Mucosa of gallbladder (tissue), 1 donor: ENCODE data around the gene NXPH4. TPM values are rescaled to one million over a fixed set of nuclear protein-coding genes. Genes with fewer than 3 reads are reported as not detected.
A peak's percentile ranks its signal among the peaks of the same experiment; 100 is the strongest.

Experiments
- DNase-seq: peaks from one replicate; pipeline ENCODE4 v3.0.0-alpha.2; 2020; ENCODE audit warnings: low spot score
- total RNA-seq: library from RNA; stranded (reverse); gene quantifications from one replicate; pipeline ENCODE4 v1.2.1, GENCODE V29; 2021
- donor health status: DM: no; HTN: no; CAD: no.

Gene NXPH4
- total RNA-seq, 1 donor from 2014 or later, result 0.83 TPM

DNA sequence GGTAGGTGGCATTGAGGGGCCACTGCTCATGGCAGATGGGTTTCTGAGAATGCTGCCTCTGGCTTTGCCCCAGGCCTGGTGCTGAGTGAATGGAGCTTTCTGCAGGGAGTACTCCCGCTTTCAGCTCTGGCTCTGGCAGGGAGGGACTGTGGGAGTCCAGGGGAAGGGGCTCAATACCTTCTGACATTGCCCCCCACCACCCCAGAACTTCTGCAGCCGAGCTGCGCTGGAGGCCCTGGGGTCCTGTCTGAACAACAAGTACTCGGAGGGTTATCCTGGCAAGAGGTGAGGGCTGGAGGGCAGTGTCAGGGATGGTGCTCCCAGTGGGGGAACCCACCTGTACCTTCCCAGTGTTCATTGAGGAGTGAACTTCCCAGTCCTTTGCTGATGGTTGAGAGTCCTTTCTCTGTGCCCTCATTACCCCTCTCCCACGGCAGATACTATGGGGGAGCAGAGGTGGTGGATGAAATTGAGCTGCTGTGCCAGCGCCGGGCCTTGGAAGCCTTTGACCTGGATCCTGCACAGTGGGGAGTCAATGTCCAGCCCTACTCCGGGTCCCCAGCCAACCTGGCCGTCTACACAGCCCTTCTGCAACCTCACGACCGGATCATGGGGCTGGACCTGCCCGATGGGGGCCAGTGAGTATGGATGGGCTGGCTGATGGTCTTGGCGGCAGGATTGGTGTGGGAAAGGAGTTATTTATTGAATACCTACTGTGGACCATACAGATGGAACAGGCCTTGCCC, 14.9 kb downstream of the NXPH4 start:
- no peak for DNase-seq

DNA sequence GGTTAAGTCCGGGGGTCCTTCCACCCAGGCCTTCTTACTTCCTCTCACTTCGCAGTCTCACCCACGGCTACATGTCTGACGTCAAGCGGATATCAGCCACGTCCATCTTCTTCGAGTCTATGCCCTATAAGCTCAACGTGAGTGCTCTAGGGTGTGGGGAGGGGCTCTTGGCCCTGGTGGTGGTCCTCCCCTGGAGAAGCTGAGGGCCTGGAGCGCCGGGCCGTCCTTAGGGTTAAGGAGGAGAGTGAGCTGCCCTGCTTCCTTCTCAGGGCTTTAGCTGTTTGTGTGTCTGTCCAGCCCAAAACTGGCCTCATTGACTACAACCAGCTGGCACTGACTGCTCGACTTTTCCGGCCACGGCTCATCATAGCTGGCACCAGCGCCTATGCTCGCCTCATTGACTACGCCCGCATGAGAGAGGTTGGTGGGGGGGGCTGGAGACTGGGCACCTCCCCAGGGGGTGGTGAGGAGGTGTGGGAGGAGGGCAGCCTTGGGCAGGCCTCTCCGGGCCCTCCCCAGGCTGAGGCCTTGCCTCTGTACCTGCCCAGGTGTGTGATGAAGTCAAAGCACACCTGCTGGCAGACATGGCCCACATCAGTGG, 15.7 kb downstream of the NXPH4 start:
- no peak for DNase-seq

DNA sequence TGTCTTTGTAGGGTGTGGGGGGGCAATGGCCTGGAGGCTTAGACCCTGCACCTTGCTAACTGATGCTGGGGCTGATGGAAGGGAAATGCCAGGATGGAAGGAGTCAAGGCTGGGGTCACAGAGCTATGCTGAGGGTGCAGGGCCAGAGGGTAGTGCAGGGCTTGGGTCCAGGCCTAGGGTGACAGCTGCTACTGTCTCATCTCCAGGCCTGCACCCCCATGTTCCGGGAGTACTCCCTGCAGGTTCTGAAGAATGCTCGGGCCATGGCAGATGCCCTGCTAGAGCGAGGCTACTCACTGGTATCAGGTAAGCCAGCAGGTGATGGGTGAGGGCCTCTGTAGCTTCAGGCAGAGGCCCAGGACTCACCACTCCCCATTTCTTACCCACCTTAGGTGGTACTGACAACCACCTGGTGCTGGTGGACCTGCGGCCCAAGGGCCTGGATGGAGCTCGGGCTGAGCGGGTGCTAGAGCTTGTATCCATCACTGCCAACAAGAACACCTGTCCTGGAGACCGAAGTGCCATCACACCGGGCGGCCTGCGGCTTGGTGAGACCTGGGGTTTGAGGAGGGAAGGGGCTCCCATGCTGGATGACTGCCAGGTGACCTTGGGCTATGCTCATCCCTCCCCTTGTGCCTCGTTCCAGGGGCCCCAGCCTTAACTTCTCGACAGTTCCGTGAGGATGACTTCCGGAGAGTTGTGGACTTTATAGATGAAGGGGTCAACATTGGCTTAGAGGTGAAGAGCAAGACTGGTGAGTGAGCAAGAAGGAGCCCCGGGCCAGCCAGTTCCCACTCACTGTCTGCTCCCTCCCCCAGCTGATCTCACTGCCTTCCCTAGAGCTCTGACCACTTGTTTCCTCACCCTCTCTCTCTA, 17.0 kb downstream of the NXPH4 start:
- no peak for DNase-seq

DNA sequence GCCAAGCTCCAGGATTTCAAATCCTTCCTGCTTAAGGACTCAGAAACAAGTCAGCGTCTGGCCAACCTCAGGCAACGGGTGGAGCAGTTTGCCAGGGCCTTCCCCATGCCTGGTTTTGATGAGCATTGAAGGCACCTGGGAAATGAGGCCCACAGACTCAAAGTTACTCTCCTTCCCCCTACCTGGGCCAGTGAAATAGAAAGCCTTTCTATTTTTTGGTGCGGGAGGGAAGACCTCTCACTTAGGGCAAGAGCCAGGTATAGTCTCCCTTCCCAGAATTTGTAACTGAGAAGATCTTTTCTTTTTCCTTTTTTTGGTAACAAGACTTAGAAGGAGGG, 17.6 kb downstream of the NXPH4 start:
- DNase-seq, result no peak

DNA sequence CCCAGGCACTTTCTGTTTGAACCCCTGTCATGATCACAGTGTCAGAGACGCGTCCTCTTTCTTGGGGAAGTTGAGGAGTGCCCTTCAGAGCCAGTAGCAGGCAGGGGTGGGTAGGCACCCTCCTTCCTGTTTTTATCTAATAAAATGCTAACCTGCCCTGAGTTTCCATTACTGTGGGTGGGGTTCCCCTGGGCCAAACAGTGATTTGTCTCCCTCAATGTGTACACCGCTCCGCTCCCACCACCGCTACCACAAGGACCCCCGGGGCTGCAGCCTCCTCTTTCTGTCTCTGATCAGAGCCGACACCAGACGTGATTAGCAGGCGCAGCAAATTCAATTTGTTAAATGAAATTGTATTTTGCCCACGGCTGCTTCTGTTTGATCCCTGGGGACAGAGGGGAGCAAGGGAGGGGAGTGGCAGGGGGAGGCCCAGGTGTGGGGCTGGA, 18.0 kb downstream of the NXPH4 start:
- DNase-seq, result no peak

DNA sequence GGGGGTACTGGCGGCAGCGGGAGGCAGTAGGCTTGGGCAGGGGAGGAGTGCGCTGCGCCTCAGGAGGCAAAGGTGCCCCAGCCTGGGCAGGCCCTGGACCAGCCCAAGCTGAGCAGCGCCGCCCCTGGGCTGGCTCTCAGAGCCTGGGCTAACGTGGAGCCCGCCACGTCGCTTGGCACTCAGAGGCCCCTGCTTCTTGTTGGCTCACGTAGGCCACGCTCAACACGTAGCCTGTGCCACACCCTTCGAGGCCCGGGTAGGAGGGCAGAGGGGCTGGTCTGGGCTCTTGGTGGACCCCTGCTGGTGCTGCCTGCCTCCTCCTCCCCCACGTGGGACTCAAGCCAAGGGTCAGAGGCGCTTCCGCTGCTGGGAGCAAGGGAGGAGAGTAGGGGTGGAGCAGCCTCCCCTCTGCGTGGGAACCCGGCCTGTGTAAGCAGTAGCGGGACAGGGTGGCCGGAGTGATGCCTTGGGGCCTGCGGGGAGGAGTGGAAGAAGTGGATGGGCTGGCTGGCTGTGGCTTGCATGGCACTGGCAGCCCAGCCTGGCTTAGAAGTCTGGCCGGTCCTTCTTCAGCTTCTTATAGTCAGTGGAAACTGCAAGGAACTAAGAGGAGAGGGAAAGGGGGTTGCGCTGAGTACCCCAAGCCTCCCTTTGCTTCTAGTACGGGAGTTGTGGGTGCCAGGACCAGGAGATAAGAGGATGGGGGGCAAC, 18.6 kb downstream of the NXPH4 start:
- peak; percentile 53 for DNase-seq

DNA sequence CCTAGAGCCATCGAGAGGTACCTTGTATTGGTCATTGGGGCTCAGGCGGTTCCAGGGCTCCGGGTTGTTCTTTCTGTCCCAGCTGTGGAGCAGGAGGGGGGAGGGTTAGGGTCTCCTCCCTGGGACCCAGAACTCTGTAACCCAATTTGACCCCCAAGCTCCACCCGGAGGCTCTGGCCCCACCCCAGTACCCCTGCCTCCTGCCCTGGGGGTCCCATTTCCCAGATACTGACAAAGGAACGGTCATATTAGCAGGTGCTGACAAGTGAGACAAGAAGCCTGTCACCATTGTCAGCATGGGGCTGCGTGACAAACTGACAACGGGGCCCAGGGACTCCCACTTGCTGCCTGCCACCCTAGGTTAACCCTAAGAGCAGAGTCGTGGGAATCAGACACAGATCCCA, 19.1 kb downstream of the NXPH4 start:
- DNase-seq, result no peak

DNA sequence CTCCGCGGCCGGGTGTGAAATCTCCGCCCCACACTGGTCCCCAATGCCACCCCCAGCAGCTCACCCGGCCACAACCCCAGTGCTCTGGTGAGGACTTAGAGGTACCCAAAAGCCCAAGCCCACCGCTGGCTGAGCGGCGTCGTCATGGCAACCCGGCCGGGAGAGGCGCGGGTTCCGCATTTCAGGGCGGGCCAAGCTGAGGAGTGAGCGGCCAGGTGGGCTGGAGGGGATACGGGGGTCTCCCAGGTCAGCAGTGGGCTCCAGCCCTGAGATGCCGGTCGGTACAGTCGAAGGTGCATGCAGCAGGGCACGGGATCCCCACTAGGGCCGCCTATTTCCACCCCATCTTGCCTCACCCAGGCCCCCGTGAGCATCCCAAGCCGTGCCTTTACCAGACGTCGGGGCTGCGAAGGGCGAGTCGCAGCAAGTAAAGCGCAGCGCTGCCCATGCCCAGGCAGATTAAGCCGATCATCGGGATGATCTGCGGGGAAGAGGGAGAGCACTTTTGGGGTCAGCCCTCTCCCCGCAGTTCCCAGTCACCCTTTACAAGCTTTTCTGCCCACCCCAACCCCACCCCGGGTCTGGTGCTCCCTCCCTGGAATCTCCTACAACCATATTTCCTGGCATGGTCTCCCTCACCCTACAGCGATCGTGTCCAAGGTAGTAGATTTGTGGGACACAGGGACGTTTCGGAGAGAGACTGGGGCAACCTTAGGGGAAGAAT, 19.8 kb downstream of the NXPH4 start:
- DNase-seq, result no peak

DNA sequence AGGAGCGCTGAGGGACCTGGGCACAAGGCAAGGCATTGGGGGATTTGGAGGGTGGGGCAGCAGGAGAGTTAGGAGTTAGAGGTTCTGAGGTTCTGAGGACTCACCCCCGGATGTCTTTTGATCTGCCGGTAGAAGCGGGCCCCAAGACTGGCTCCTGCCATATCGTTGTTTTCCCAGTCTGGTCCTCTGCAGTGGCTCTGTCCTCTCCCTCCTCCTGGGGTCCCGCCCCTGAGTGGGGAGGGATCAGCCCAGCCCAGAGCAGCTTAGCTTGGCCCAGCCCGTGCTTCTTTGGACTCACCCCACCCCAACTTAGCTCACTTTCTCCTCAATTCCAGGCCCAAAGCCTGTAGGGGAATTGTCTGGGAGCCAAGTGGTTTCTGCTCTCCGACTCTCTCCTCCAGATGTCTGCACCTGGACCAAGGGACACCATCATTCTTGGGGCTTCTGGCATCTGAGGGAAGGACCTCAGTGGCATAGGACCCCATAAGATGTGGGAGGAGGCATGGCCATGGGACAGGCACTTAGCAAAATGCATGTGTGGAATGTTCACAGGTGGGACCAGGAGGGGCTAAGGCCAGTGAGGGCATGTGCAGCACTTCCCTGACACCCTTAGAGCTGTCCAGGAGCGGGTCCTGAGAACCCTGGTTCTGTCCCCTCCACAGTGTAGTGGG, 20.5 kb downstream of the NXPH4 start:
- no peak for DNase-seq

DNA sequence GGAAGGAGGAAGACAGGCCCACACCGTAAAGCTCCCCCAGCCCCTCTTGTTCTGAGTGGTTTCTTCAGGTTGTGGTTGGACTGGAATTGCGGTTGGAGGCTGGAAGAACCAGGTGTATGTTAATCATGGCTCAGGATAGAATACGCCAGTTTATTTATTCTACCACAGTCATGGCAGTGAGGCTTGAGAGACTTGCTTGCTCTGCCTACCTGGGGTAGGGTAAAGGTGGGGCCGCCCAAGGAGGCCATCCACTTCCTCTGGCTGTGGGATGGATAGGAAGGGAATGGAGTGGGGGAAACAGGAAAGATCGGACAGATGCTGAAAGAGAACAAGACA, 21.0 kb downstream of the NXPH4 start:
- DNase-seq, result no peak

DNA sequence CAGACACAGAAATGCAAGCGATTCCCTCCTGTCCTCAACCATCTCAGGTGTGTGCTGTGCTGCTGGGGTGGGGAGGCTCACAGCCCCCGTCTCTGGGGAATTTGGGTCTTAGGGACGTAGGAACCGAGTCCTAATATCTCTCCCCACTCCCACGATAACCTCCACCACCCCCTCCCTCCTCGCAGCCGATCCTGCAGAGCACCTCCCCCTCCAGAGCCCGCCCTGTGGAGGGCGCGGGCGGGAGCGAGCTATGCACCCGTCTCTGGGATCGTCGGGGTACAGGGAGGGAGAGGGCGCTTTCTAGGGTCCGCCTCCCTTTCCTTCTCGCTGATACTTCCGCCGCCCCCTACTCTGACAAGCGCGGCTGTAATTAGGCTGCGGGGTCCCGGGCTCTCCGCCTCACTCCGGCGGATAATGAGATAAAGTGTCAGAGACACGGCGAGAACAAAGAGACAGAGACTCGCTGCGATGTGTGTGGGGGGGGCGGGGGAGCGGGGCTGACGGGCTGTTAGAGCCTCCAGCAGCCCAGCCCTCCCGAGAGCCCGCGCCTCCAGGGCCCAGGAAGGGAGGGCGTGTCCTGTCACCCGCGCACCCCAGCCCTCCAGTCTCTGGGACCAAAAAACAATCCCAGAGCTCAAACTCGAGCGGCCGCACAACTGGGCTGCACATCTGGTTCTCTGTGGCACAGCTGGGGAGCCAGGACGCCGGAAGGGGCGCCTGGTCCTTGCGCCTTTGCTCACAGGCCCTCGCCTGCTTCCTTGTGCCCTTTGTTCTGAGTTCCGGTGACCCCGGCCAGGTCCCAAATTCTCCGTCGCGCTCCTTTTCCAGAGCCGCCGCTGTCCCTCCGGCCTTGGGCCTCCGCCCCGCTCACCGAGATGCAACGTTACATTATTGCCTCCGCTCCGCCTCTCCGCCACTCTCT, 21.6 kb downstream of the NXPH4 start:
- no peak for DNase-seq

DNA sequence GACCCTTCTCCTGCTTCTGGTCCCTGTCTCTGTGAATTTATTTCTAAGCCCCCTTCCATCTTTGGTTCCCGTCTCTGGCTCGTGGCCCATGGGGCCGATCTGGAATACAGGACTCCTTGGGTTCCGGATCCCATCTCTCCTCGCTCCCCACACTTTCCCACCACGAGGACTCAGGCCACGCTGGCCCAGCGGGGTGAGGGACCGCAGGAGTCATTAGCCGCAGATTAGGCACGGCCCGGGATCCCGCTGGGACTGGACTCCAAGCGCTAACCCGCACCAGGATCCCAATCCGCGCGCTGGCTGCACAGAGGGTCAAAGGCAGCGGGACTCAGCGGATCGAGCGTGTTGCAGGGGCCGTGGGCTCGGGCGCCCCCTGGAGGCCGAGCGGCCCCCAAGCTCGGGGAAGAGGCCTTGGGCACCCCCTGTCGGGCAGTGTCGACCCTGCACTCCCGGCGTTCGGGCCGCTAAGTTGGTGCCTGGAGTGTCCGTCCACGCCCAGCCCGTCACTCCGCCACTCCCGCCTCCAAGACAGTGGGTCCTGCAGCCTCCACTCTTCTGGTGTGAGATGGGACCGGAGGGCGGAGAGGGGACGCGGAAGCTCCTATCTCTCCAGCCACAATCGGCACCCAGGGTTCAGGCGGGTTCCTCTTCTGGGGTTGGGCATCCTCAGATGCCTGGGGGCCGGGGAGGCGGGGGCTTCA, 22.4 kb downstream of the NXPH4 start:
- peak; percentile 86 for DNase-seq

DNA sequence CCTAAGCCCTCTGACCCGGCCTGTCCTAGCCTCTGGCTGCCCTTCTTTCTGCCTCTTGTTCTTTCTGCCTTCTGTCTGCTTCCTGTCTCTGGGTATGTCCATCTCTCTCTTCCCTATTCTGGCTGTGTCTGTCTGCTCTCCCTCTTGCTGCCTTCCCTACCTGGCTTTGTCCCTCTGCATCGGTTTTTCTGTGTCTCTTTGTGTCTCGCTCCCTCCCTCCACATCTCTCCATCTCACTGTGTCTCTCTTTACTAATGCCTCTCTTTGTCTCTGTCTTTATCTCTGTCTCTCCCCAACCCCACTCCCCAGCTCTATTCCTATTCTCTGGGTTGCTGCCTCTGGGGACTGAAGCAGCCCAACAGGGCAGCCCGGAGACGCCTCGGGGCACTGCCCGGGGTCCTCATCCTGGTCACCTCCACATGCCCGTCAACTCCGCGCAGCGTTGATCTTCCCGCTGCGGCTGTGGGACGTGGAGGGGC, 23.0 kb downstream of the NXPH4 start:
- no peak for DNase-seq

DNA sequence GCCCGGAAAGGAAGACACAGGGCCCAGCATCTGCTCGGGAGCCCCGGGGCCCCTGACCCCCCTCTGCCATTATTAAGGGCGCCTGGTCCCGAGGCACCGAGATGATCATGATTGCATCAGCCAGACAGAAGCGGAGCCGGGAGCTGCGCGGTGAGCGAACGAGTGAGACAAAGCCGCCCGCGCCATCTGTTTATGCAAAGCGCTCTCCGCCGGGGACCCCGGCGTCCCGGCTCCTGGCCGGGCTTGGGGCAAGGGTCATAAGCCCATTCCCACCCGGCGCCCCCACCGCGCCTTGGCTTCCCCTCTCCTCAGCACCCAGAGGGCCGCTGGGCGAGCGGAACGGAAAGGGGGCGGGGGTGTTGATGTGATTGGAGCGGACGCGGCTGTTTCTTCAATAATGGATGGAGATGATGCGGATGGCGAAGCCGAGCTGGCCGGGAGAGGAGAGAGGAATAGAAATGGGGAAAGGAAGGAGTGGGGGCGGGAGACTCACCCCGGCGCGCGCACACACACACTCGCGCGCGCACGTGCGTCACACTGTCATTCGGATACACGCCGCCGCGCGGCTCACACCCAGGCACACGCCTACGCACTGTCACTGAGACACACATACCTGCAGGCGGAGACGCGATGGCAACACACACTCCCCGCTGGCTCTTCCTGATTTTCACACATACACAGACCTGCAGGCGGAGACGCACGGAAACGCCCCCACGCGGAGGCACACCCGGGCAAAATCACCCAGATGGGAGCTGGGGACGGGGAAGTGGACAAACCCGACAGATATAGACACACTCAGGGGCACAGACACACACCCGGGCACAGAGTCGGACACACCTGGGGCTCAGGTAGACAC, 23.7 kb downstream of the NXPH4 start:
- no peak for DNase-seq

DNA sequence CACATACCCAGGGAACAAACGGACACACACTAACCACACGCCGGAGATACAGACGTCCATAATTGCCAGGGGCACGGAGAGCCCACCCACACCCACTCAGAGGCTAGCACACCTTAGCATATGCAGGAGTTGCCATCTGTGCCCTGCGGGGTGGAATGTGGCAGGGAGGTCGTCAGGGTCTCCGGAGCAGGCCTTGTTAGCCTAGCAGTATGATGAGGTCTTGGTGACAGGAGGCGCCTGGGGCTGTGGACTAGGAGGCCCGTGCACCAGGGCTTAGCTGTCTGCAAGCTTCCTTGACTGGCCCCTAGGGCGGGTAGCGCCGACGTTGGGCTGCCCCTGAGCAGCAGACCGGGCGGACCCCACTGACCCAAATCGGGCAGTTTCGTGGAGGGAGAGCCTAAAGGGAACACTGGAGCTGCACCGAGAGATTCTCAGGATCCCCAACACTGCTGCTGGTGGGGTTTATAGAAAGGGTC, 24.4 kb downstream of the NXPH4 start:
- no peak for DNase-seq

DNA sequence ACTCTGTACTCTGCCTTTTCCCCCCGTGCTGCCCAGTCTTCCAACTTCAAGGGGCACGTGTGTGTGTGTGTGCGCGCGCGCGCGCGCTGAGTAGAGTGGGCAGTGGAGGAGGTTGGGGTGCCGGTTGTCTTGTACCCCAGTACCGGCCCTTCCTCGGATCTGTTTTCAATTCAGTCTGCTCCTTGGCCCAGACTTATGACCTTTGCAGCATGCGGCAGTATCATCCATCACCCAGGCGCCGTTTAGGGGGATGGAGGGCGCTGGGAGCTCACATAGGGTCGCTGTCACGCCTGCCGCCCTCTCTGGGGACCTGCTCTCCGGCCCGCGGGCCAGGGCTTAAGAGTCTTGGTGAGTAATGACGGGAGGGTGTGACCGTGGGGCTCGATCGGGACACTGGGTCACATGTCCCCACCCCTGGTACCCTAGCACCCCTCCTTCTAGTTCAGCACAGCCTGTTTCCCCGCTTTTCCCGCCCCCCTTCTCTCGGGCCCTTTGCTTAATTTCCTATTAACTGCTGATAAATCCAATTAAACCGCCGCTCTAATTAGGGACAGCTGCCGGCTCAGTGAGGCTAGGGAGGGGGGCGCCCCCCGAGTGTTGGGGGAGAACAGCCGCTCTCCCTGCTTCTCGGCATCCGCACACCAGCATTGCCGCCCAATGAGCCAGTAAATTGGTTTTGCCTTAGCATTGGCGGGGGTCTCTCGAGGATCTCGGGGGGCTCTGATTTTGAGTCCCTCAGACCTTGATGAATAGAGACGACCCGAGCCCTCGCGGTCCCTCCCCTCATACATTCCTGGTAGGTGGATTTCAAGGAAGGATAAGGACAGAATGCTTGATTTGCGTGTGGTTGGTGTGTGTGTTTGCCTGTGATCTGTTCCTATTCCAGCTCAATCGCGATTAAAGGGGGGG, 25.1 kb downstream of the NXPH4 start:
- DNase-seq, result no peak

DNA sequence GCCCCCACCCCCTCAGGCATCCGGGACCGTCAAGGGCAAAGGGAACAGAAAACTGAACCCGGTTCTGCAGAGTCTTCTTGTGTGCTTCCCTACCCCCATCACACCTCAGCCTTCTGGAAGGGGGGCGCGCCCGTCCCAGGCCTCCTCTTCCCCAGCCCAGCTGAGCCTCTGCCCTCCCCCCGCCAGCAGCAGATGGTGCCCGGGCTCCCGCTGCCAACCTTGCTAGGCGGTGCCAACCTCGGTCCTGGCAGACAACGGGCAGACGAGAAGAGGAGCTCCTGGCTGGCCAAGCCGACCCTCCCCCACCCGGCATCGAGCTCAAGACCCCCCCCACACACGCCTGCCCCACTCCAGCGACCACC, 25.7 kb downstream of the NXPH4 start:
- DNase-seq, result no peak
